NB4 (cell line): ENCODE results near the gene ZNF207.

Source experiments
- CTCF ChIP-seq: IDR thresholded peaks from one replicate; pipeline ENCODE4 v1.5.1; 2012; ENCODE audit warnings: low read depth, low read length
- MYC ChIP-seq: IDR thresholded peaks from 2 replicates; pipeline ENCODE4 v1.6.1; 2011; ENCODE audit warnings: low read depth, low read length
- POLR2A ChIP-seq: IDR thresholded peaks from 2 replicates; pipeline ENCODE4 v1.6.1; 2011; ENCODE audit warnings: mild to moderate bottlenecking; ENCODE audit not compliant: insufficient read length; ENCODE audit errors: extremely low read depth

GRCh38 chr17:32323046-32323445 is 26.9 kb upstream of the ZNF207 start:
- no peak for TF ChIP-seq CTCF
- TF ChIP-seq POLR2A = no peak
- no peak for TF ChIP-seq MYC
